Progenitor cell of endocrine pancreas (in vitro differentiated cells): ENCODE results near the gene ITGA2. TPM values are rescaled to one million over a fixed set of nuclear protein-coding genes. Genes with fewer than 3 reads are reported as not detected.
A peak's percentile ranks its signal among the peaks of the same experiment; 100 is the strongest.

Experiments
- DNase-seq: peaks from one replicate; pipeline ENCODE4 v3.0.0; 2021; ENCODE audit warnings: low spot score; ENCODE audit not compliant: unreplicated experiment
- H3K27ac Mint-ChIP-seq: 2 replicates; pipeline ENCODE4 v1.8.0; 2021; ENCODE audit warnings: mild to moderate bottlenecking, moderate library complexity, mixed read lengths
- H3K27me3 Mint-ChIP-seq: 2 replicates; pipeline ENCODE4 v1.8.0; 2021; ENCODE audit warnings: mixed read lengths
- H3K36me3 Mint-ChIP-seq: 2 replicates; pipeline ENCODE4 v1.8.0; 2022; ENCODE audit warnings: mixed read lengths; ENCODE audit not compliant: insufficient read depth
- H3K4me1 Mint-ChIP-seq: 2 replicates; pipeline ENCODE4 v1.8.0; 2021; ENCODE audit warnings: low read depth, mixed read lengths
- H3K4me3 Mint-ChIP-seq: 2 replicates; pipeline ENCODE4 v1.8.0; 2021; ENCODE audit warnings: low read depth, mild to moderate bottlenecking, moderate library complexity, mixed read lengths
- H3K9me3 Mint-ChIP-seq: 2 replicates; pipeline ENCODE4 v1.8.0; 2021; ENCODE audit warnings: low read depth, mixed read lengths
- total RNA-seq: library from RNA; stranded (reverse); gene quantifications from 2 replicates; pipeline ENCODE4 v1.2.1, GENCODE V29; 2021
- TF ChIP-seq, protein P1 (sequence below): fragments of 200-600 bp; sonication (generic); IDR thresholded peaks from one replicate; pipeline ENCODE4 v1.5.0; 2021; ENCODE audit warnings: antibody characterized with exemption, mild to moderate bottlenecking; ENCODE audit not compliant: unreplicated experiment

ITGA2 gene
- total RNA-seq, 1 donor from 2014 or later = 5.1 TPM

DNA sequence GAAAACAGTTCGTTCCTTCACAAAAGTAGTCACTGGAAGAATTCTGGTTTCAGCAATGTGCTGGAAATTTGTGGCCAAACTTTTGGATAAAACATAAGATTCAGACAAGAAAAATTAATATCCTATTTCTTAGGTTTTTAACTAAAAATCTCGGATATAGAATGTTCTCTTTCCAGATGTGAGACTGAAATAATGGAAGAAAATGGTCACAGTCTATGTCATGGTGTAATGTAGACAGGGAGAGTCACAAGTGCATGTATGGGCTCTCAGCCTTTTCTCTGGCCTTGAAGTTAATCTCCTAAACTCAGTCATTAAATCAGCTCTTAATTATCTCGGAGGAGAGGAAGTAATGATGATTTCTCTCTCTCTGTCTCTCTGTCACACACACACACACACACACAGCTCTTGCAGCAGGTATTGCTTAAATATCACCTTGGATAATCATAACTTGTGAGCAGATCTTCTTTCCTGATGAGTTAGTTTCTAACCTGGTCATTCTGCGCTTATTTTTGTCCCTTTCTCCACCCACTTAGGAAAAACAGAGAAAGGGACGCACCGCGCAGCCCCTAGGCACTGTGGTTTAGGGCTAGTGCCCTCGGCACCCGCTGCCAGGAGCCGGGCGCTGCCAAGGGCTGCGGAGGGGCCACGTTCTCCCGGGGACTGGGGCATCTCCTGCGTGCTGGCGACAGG lies 672 bp upstream of the ITGA2 start:
- H3K9me3 Mint-ChIP-seq = no peaks in the 10 kb centered on the region
- DNase-seq = no peak
- peaks cover 8% of the 10 kb centered on the region for H3K4me1 Mint-ChIP-seq
- no peak overlapping the region for H3K27ac Mint-ChIP-seq
- TF ChIP-seq, protein P1, sequence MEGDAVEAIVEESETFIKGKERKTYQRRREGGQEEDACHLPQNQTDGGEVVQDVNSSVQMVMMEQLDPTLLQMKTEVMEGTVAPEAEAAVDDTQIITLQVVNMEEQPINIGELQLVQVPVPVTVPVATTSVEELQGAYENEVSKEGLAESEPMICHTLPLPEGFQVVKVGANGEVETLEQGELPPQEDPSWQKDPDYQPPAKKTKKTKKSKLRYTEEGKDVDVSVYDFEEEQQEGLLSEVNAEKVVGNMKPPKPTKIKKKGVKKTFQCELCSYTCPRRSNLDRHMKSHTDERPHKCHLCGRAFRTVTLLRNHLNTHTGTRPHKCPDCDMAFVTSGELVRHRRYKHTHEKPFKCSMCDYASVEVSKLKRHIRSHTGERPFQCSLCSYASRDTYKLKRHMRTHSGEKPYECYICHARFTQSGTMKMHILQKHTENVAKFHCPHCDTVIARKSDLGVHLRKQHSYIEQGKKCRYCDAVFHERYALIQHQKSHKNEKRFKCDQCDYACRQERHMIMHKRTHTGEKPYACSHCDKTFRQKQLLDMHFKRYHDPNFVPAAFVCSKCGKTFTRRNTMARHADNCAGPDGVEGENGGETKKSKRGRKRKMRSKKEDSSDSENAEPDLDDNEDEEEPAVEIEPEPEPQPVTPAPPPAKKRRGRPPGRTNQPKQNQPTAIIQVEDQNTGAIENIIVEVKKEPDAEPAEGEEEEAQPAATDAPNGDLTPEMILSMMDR = no peak
- peaks cover 48% of the 10 kb centered on the region for H3K27me3 Mint-ChIP-seq
- H3K36me3 Mint-ChIP-seq = no peaks in the 10 kb centered on the region
- H3K4me3 Mint-ChIP-seq = peak overlapping the region; percentile 63

- Mint-ChIP-seq H3K36me3 (no peaks in the 10 kb centered on the region), H3K27ac (peak overlapping the region; percentile 24), H3K4me1 (peaks cover 7% of the 10 kb centered on the region), H3K4me3 (peak overlapping the region; percentile 77), H3K27me3 (peaks cover 48% of the 10 kb centered on the region), H3K9me3 (no peaks in the 10 kb centered on the region)
- DNase-seq = peak; percentile 30
- TF ChIP-seq, protein P1 = peak; percentile 36
Measured at GRCh38 chr5:52989781-52990527, 802 bp downstream of the ITGA2 start.

GRCh38 chr5:52990528-52990925 lies 1.4 kb downstream of the ITGA2 start:
- TF ChIP-seq, protein P1 = no peak
- Mint-ChIP-seq H3K9me3 (no peaks in the 10 kb centered on the region), H3K4me1 (peaks cover 7% of the 10 kb centered on the region), H3K27me3 (peaks cover 48% of the 10 kb centered on the region), H3K27ac (no peak overlapping the region), H3K4me3 (peak overlapping the region; percentile 77), H3K36me3 (no peaks in the 10 kb centered on the region)
- DNase-seq = no peak

DNA sequence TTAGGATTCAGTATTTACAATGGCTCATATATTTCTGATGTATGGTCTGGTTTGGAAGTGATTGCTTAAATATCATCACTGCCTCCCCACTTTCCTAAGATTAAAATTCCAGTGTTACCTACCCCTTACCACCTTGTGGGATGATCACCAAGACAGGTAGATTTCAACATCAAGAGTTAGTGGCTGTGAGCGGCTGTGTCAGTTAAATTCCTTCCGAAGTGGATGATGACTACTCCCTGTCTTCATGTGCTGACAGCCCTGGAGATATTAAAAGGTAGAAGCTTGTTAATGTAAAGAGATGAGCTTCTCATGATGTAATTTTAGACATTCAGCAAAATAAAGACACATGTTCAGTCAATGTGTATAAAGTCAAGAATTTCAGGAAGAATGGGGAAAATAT lies 4.2 kb downstream of the ITGA2 start:
- Mint-ChIP-seq H3K9me3 (no peaks in the 10 kb centered on the region), H3K27ac (no peak overlapping the region), H3K4me1 (peaks cover 14% of the 10 kb centered on the region), H3K36me3 (no peaks in the 10 kb centered on the region), H3K27me3 (peaks cover 26% of the 10 kb centered on the region), H3K4me3 (no peak overlapping the region)
- TF ChIP-seq, protein P1 = no peak
- no peak for DNase-seq

DNA sequence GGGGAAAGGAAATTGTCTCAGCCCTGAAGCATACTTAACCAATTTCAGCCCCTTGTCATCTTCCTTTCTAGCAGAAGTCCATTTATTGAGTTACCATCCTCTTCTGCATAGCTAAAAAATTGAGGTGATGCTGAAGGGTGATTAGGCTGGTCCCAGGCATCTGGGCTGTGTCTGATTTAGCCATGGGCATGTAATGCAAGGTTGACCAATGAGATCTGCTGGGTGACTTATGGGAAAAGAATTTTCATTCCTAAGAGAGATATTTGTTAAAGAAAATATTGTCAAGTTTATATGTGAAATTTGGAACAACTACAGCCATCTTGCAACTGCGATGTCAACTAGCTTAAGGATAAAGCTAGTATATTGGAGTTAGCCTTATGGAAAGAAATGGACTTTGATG lies 5.1 kb downstream of the ITGA2 start:
- no peaks in the 10 kb centered on the region for H3K36me3 Mint-ChIP-seq
- H3K4me3 Mint-ChIP-seq = no peak overlapping the region
- peaks cover 22% of the 10 kb centered on the region for H3K27me3 Mint-ChIP-seq
- TF ChIP-seq, protein P1 = no peak
- H3K27ac Mint-ChIP-seq = no peak overlapping the region
- no peak for DNase-seq
- no peaks in the 10 kb centered on the region for H3K9me3 Mint-ChIP-seq
- H3K4me1 Mint-ChIP-seq = peaks cover 11% of the 10 kb centered on the region
